NCI-H1105 (cell line): ENCODE results near the gene MMEL1.
"Not testable (repeated sequence)": the region's sequence is repeated elsewhere in the genome, so short reads cannot be mapped to it uniquely, and the experiment has no call there.

Experiments used
- DNase-seq: peaks from one replicate; lab custom pipeline; 2025; lab: John Stamatoyannopoulos, UW

Gene MMEL1

GRCh38 chr1:2573250-2573920 lies 59.4 kb downstream of the MMEL1 start:
- DNase-seq, result no peak

- no peak for DNase-seq
Observed at GRCh38 chr1:2571348-2571747, 61.5 kb downstream of the MMEL1 start.

- DNase-seq, result no peak
Observed at GRCh38 chr1:2570332-2570731, 62.5 kb downstream of the MMEL1 start.

- DNase-seq, result not testable (repeated sequence)
Observed at GRCh38 chr1:2569703-2570102, 63.1 kb downstream of the MMEL1 start.

GRCh38 chr1:2569060-2569459 lies 63.8 kb downstream of the MMEL1 start:
- DNase-seq, result no peak

GRCh38 chr1:2568187-2568816 lies 64.5 kb downstream of the MMEL1 start:
- not testable (repeated sequence) for DNase-seq

GRCh38 chr1:2567083-2567679 lies 65.6 kb downstream of the MMEL1 start:
- DNase-seq, result no peak

GRCh38 chr1:2566101-2567045 lies 66.4 kb downstream of the MMEL1 start:
- no peak for DNase-seq

GRCh38 chr1:2564815-2565374 lies 67.9 kb downstream of the MMEL1 start:
- no peak for DNase-seq

GRCh38 chr1:2564006-2564814 lies 68.6 kb downstream of the MMEL1 start:
- no peak for DNase-seq

GRCh38 chr1:2563205-2563604 lies 69.6 kb downstream of the MMEL1 start:
- no peak for DNase-seq

GRCh38 chr1:2561898-2562895 lies 70.6 kb downstream of the MMEL1 start:
- no peak for DNase-seq

- DNase-seq, result no peak
Observed at GRCh38 chr1:2561446-2561845, 71.4 kb downstream of the MMEL1 start.

GRCh38 chr1:2560299-2561073 lies 72.3 kb downstream of the MMEL1 start:
- no peak for DNase-seq

GRCh38 chr1:2559509-2560298 lies 73.1 kb downstream of the MMEL1 start:
- DNase-seq, result no peak

- DNase-seq, result no peak
Observed at GRCh38 chr1:2558861-2559260, 74.0 kb downstream of the MMEL1 start.

- DNase-seq, result no peak
Observed at GRCh38 chr1:2558420-2558819, 74.4 kb downstream of the MMEL1 start.
